GM12878 (cell line): ENCODE results near the gene SMARCC2. TPM values are rescaled to one million over a fixed set of nuclear protein-coding genes. Genes with fewer than 3 reads are reported as not detected.

Source experiments
- ATF7 ChIP-seq: fragments of 450-650 bp; IDR thresholded peaks from 2 replicates; pipeline ENCODE4 v1.6.1; 2016; ENCODE audit warnings: low read depth, mild to moderate bottlenecking
- BHLHE40 ChIP-seq, 2 experiments: fragments of 450-650 bp in 1 of 2; IDR thresholded peaks; 2 replicates each; pipeline ENCODE4 v1.6.1; 2011 to 2017; ENCODE audit warnings: low read depth in 2 of 2, borderline replicate concordance in 1 of 2, improper control_type of control experiment in 1 of 2, low read length in 1 of 2, mild to moderate bottlenecking in 1 of 2
- CBX3 ChIP-seq: fragments of 200-600 bp; sonication (generic); IDR thresholded peaks from 2 replicates; pipeline ENCODE4 v1.6.1; 2016; ENCODE audit warnings: low read depth, borderline replicate concordance
- DPF2 ChIP-seq: fragments of 450-650 bp; IDR thresholded peaks from 2 replicates; pipeline ENCODE4 v1.6.1; 2017; ENCODE audit warnings: mild to moderate bottlenecking
- EP300 ChIP-seq, 2 experiments: fragments of 150-350 bp in 1 of 2; IDR thresholded peaks; 2 replicates each; pipeline ENCODE4 v1.6.1; 2011 to 2012; ENCODE audit warnings: low read depth in 2 of 2, low read length in 2 of 2, borderline replicate concordance in 1 of 2, improper control_type of control experiment in 1 of 2, inconsistent platforms in 1 of 2; ENCODE audit not compliant: control insufficient read depth in 1 of 2
- HDGF ChIP-seq: fragments of 450-650 bp; IDR thresholded peaks from 2 replicates; pipeline ENCODE4 v1.6.1; 2016; ENCODE audit warnings: antibody characterized with exemption
- KLF5 ChIP-seq: fragments of 450-650 bp; IDR thresholded peaks from 2 replicates; pipeline ENCODE4 v1.6.1; 2014; ENCODE audit warnings: mild to moderate bottlenecking; ENCODE audit not compliant: partially characterized antibody
- MXI1 ChIP-seq: fragments of 150-350 bp; IDR thresholded peaks from 2 replicates; pipeline ENCODE4 v1.6.1; 2011; ENCODE audit warnings: low read depth, mild to moderate bottlenecking, inconsistent platforms, low read length, improper control_type of control experiment
- NKRF ChIP-seq: fragments of 450-650 bp; conservative IDR thresholded peaks from 2 replicates; pipeline ENCODE4 v1.6.1; 2017; ENCODE audit warnings: mild to moderate bottlenecking, moderate library complexity
- PBX3 ChIP-seq: IDR thresholded peaks from 2 replicates; pipeline ENCODE4 v1.6.1; 2011; ENCODE audit warnings: mild to moderate bottlenecking, low read depth, low read length, moderate library complexity; ENCODE audit not compliant: insufficient replicate concordance
- POLR2AphosphoS2 ChIP-seq: IDR thresholded peaks from 2 replicates; pipeline ENCODE4 v1.6.1; 2011; ENCODE audit warnings: low read depth, mild to moderate bottlenecking, low read length, improper control_type of control experiment, moderate library complexity
- POLR2AphosphoS5 ChIP-seq: IDR thresholded peaks from 2 replicates; pipeline ENCODE4 v1.6.1; 2011; ENCODE audit warnings: mild to moderate bottlenecking, low read length, inconsistent platforms
- RELA ChIP-seq: fragments of 450-650 bp; IDR thresholded peaks from 2 replicates; pipeline ENCODE4 v1.8.0; 2014; ENCODE audit warnings: borderline replicate concordance; ENCODE audit not compliant: partially characterized antibody
- USF1 ChIP-seq: IDR thresholded peaks from 2 replicates; pipeline ENCODE4 v1.6.1; 2011; ENCODE audit warnings: borderline replicate concordance, low read depth, mild to moderate bottlenecking, moderate library complexity, mixed read lengths, low read length; ENCODE audit not compliant: insufficient read depth; ENCODE audit errors: extremely low read length
- YBX1 ChIP-seq: fragments of 450-650 bp; IDR thresholded peaks from 2 replicates; pipeline ENCODE4 v1.6.1; 2016; ENCODE audit warnings: antibody characterized with exemption
- ZBTB4 ChIP-seq: fragments of 450-650 bp; formaldehyde crosslinking; IDR thresholded peaks from 2 replicates; pipeline ENCODE4 v1.4.0; 2022; ENCODE audit warnings: mild to moderate bottlenecking, moderate library complexity
- ZNF687 ChIP-seq: fragments of 450-650 bp; IDR thresholded peaks from 2 replicates; pipeline ENCODE4 v1.6.1; 2017; ENCODE audit warnings: mild to moderate bottlenecking, moderate library complexity
- polyA plus RNA-seq, 11 experiments: library from polyadenylated mRNA; depleted of rRNA in 4 of 11; unstranded in 6 of 11; stranded (reverse) in 5 of 11; fragments of >200 nt; fragmentation: Nextera tagmentation in 4 of 11; fragmentation: Illumina TruSeq in 1 of 11; extraction: Ambion mirVana in 4 of 11; extraction: Trizol in 1 of 11; gene quantifications; 1 replicate in 1 of 11; 2 replicates in 10 of 11; pipeline versions ENCODE4 v1.2.1 to v1.2.3, GENCODE V29; 2011 to 2016; ENCODE audit warnings: inconsistent platforms in 2 of 11, missing spikeins in 2 of 11, low read depth in 1 of 11
- total RNA-seq, 4 experiments: library from RNA; depleted of rRNA in 3 of 4; stranded (reverse); fragments of >200 nt in 3 of 4; fragmentation: Illumina TruSeq in 1 of 4; extraction: Trizol in 1 of 4; gene quantifications; 2 replicates each; pipeline versions ENCODE4 v1.2.1 to v1.2.3, GENCODE V29; 2013 to 2021

Gene SMARCC2
- total and polyA plus RNA-seq, 10 of the 15 experiments (the other 5 are each of a cell fraction or from before 2014, with no cell fraction given): 13.6 to 71.2 (median 42.3) TPM

GRCh38 chr12:56152132-56152755 lies 37.0 kb downstream of the SMARCC2 start, which contains the start of gene MYL6B (continued):
- TF ChIP-seq NKRF: peak; percentile 42
- TF ChIP-seq PBX3: no peak
- no peak for TF ChIP-seq YBX1
- TF ChIP-seq ZBTB4 (CRISPR knock-in tag): no peak
- TF ChIP-seq DPF2: no peak
- TF ChIP-seq POLR2AphosphoS5: peak; percentile 52; the same call in 1 of the 2 replicates
- peak; percentile 66 for TF ChIP-seq RELA
- TF ChIP-seq CBX3: no peak
- no peak for TF ChIP-seq EP300 (IDR thresholded peaks at IDR 0.05; ENCODE audit: borderline replicate concordance in 1 of 2, control insufficient read depth in 1 of 2, low read depth in 2 of 2, low read length in 2 of 2)
- no peak; the same call in 1 of the 2 replicates for TF ChIP-seq MXI1
- TF ChIP-seq USF1: no peak
- no peak for TF ChIP-seq KLF5
- 0 out of 2 replicates have a peak, but pooled peaks have one; percentile 32 for TF ChIP-seq HDGF
- no peak; the same call in 1 of the 2 replicates for TF ChIP-seq POLR2AphosphoS2
- TF ChIP-seq ZNF687: no peak
- peak; percentile 91 to 94 for TF ChIP-seq BHLHE40 (IDR thresholded peaks at IDR 0.05; ENCODE audit: borderline replicate concordance in 1 of 2, low read depth in 2 of 2, low read length in 1 of 2)
- TF ChIP-seq ATF7: peak; percentile 27; the same call in 1 of the 2 replicates
